AG20443 (cell line): ENCODE data around the gene RFT1.

Experiments
- DNase-seq: peaks from one replicate; pipeline ENCODE4 v3.0.0; 2012; ENCODE audit warnings: low spot score, mixed read lengths

The RFT1 gene

DNA sequence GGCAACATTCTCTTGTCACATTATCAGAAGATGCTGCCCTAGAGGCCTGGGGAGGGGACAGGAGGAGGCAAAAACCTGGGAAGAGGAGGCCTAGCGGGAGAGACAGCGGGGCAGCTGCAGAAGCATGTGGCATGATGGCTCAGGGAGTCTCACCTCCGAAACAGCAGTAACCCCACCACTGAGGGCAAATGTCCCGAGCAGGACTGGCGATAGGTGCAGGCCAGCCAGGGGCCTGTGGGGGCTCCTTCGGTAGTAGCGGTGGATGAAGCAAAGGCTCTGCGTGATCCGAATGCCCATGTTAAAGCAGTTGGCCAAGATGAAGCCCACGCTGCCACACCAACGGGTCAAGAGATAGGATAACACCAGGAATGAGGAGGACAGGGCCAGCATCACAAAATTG is 38.0 kb downstream of the RFT1 start:
- no peak for DNase-seq

DNA sequence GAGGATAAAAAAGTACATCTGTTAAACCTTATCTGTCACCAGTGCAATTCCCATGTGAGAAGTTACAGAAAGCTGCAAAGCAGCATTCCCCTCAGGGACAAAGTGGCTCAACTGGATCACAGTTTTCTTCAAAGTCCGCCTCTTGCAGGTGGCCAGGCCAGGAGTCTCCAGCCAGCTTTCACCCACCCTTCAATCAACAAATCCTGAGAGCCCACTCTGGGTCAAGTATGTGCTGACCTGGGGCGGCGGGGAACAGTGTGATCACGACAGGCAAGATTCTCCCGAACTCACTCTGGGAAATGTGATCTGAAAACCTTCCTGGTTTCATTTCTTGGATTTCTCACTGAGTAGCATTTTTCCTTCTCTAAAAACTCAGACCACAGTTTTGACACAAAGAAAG is 39.2 kb downstream of the RFT1 start:
- DNase-seq: no peak

DNA sequence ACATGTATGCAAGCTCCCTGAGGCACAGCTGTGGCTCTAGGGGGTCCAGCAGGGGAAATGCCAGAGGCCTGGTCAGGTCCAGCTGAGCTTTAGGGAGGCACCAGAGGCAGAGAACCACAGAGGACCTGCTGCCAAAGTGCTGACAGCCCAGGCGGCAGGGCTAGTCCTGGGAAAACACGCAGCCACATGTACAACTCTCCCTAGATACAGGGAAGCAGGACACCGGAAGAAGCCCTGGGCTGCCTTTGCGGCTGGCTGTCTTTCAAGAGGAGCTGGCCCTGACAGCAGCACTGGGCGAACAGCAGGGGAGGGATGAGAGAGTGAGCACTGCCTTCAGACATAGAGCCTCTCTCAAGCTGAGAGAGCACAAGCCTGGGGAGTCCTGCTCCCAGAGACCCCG is 40.7 kb downstream of the RFT1 start:
- no peak for DNase-seq

DNA sequence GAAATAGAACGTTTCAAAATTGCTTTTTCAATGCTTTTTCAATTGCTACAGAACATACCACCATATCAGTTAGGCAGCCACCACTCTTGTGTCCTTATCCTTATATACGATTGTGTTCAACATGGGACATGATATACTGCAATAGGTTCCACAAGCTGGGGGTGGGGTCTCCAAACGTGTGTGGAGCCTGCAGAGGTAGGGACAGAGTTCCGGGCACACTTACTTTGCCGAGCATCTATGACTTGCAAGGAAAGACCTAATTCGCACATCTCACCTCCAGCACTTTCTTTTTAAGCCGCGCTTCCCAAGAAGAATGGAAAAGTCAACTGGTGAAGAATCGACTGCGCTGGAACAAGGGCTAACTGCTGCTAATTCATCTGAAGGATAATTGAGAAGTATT is 44.8 kb downstream of the RFT1 start:
- DNase-seq: no peak

DNA sequence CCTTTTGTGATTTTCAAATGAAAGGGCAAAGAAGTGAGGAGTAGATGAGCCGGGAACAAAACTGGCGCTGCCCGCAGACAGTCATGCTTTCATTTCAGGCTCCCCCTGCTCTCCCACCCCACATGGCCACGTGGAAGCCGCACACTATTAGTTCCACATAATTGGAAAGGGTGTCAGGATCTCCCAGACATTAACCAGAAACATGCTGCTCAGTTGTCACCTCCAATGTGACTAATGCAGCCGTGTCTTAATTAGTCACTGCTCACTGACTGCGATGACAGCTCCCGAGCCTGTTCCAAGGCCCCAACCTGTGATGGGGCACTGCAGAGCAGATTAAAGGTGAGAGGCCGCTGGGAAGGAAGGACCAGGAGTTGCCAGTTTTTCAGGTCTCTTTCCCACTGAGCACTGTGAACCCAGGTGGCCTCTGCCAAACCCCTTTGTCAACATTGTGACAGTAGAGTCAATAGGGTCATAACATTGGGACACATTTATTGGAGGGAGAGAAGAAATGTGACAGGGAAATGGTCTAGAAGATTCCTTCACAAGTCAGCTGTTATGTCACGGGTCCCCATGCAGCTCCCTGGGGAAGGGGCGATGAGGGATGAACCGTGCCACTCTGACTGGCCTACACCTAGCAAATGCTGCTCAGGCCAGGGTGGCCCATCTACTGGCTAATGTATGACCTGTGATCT is 45.8 kb downstream of the RFT1 start:
- no peak for DNase-seq

DNA sequence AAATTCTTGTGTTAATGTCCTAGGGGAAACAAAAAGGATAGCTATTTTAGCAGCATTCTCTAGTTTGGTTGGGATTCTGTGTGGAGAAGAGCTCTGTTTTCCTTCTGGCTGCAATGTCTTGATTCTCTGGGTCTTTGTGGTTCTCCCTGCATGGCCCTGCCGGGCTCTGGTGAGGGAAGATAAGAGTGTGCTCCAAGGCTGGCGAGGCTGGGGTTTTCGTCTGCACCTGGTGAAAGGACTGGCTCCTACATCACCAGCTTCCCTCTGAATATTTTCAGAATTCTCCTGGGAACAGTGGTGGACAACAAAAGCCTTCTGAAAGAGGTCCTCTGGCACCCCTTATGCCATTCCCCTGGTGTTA is 46.3 kb downstream of the RFT1 start:
- no peak for DNase-seq

DNA sequence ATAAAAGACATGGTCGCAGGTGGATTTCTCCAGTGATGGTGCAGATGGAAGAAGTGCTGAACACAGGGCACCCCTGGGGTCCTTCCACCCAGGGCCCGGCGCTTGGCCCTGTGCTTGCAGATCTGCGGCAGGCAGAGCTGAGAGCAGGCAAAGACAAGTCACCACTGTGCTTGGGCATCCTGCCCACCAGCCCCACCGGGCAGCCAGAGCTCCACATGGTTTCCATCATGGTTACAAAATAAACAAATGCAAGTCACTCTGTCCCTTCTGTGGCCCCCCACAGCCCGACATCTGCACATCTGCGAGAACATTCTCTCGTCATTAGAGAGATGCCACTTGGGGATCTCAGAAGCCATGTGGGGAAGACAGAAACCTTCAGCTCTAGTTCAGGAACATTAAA is 46.7 kb downstream of the RFT1 start:
- DNase-seq: peak; percentile 86

DNA sequence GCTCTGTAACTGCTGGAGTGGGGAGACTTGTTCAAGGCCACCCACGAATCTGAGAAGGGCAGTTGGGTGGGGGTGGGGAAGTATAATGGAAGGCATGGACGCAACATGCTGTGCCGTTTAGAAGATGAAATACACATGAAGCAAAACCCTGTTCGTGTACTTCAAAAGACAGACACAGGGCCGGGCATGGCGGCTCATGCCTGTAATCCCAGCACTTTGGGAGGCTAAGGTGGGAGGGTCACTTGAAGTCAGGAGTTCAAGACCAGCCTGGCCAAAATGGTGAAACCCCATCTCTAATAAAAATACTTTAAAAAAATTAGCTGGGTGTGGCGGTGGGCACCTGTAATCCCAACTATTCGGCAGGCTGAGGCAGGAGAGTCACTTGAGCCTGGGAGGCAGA is 47.5 kb downstream of the RFT1 start:
- DNase-seq: no peak

DNA sequence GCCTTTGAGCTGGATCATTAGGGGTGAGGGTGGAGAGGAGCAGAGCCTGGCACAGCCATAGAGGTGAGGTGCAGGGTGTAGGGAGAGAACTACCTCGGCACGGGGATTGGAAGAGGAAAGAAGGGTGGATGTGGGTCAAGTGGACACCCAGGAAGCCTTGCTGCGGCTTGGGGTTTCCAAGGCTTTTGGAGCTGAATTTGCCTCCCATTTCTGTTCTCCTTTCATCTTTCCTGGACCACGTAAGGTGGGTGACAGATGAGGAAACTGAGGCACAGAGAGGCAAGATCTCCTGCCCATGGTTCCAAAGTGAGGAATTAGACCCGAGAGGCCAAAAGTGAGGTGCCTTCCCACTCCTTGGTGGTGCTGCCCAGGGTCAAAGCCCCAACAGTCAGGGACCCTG is 48.9 kb downstream of the RFT1 start:
- DNase-seq: no peak

DNA sequence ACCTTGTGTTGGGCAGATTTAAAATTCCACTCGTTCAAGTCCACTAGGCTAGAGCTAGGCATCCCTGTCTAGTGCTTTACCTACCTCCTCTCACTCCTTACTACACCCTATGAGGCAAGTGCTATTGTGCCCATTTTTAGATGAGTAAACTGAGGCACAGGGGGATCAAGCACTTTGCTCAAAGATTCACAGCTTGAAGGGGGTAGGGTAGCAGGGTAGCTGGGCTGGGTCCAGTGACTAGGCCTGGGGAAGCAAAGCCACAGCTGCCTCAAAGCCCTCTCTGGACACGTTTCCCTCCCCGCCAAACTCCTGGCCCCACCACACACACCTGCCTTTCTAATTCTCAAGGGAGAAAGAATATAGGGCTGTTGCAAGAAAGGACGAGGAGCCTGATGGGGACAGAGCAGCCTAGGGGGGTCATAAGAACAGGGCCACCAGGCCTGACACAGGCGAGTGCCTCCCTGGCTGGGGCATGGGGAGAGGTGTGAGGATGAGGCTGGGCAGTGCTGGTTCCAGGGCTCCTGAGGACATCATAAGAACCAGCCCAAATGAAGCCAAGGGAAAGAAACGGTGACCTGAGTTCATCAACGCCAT is 49.5 kb downstream of the RFT1 start:
- DNase-seq: no peak

DNA sequence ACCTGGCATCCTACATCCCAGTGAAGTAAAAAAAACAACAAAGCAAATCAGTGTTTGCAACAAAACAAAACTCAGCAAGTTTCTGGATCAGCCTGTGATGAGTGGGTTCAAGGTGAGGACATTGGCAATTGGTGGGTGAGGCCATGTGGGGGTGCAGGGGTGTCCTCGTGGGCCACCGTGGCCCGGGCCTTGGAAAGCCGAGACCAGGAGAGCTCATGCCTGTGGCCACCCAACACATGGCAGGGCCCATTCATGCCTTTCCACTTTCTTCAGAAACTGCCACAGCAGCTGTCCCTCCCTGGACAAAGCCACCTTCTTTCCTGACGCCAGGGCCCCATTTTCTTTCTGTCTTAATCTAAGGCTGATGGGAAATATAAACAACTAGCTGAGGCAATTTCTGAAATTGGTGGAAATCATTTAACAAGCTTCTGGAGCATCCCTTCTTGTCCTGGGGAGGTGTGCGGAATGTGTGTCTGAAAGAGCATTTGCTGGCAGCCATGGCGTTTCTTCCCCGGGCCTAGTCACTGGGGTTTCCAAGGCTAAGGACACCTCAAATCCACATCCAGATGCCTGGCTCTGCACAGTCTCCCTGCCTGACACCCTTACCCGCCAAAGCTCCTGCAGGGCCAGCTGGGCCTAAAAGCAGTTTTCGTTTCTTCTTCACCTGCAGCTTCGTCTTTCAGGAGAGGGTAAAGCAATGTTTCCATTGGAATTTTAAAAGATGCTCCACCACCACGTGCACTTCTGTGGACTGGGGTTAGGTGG is 50.3 kb downstream of the RFT1 start:
- no peak for DNase-seq

DNA sequence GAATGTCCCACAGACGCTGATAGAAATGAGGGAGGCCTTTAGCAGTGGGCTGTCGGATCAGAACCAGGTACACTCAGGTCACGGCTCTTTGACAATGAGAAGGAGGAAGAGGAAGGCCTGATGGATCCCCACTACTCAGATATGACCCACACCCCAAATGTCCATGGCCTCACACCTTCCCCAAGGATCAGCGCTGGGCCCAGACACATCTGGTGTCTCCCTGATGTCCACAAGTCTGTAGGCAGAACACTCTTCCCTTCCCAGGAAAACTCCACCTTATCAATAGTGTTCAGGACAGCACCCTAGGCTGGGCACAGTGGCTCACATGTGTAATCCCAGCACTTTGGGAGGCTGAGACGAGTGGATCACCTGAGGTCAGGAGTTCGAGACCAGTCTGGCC is 51.1 kb downstream of the RFT1 start:
- DNase-seq: no peak

DNA sequence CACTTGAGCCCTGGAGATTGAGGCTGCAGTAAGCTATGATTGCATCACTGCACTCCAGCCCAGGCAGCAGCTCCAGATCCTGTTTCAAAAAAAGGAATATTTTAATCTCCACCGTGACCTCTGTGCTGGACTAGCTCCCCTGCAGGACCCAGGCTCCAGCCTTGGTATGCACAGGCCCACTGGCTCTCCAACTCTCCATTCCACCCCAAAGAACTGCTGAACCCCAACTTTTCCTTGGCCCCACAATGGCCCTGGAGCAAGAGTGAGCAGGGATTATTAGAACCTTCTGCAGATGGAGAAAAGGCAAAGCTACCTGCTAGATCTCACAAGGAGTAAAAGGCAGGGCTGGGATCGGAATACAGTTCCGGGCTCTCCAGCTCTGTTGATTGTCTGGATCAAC is 51.6 kb downstream of the RFT1 start:
- DNase-seq: no peak

DNA sequence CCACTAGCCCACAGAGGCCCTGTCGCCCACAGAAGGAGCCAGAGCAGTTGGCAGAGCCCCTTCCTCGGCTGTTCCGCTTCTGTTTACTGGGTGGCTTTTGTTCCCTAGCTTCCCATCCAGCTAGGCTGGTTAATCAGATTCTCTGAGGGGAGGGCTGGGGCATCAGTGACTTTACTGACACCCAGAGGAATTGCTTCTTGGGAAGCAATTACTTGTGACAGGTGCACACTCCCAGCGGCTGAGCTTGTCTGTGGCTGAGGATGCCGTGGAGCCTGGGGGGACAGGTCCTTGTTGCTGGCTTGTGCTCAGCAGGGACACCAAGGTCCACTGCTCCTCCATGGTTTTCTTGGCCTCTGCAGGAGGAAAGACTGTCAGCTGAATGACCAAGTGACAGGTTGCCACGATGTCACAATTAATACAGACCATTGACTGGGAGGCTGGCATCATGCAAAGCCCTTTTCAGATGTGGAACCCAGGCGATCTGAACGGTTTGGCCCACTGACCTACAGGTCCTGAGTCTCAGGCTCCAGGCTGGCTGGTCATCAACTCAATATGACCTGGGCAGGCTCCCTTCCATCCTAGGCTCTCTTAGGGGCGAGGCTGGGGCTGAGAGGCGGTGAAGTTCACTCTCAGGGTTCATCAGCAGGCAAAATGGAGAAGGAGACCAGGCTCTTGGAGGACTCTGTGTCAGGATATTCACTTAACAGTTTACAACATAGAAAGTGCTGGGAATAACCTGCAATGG is 52.6 kb downstream of the RFT1 start:
- no peak for DNase-seq

DNA sequence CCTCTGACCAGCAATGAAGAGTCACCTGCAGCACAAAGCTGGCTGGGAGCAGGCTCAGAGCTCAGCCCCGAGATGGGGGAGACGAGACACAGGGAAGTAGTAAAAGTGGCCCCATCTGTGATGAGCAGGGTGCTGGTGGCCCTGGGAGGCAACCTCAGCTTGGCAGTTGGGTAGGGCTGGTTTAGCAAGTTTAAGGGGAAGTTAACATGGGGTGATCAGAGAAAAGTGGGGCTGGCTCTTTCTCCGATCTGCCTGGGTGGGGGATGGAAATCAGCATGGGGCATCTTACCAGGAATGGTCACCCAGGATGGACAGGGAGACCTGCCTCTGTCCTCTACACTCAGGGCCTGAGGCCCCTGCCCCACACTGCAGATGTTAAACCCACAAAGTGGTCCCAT is 54.5 kb downstream of the RFT1 start:
- no peak for DNase-seq

DNA sequence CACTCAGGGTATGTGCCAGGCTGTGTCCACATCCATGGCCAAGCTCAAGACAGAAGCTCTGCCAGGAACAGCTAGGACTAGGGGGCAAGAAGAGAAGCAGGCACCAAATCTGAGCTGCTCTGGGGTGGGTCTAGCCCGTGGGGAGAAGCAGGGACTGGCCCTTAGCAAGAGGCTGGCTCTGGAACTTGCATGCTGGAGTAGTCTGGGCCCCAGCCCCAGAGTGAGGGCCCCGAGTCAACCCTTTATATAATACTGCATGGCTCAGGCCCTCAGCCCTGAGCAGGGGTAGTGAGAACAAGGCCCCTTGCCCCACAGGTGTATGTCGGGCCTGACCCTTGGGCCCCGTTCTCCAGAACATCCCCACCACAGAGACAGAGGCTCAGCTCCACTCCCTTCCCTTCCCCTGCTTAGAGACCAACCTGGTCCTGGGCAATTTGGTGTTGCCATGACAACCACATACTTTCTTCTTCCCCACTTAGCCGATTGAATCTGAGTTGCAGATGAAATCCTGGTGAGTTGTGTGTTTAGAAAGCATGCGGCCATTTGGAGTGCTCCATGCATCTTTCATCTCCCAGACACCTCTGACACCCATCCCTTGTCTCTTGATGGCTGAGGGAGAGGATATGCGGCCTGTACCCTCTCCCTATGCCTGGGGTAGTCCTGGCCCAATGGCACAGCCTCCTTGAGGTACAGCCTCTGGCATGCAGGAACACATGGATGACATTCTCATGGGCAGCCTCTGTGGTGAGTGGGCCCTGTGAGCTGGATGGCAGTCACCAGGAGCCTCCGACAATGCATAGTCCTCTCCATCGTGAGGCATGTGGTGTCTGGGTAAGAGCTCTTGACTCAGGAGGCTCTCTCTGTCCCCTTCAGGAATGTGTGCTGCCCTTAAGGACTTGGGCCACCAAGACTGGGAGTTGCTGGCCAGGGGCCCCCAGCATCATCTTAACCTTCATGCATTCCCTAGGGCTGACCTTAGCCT is 55.2 kb downstream of the RFT1 start:
- DNase-seq: no peak

DNA sequence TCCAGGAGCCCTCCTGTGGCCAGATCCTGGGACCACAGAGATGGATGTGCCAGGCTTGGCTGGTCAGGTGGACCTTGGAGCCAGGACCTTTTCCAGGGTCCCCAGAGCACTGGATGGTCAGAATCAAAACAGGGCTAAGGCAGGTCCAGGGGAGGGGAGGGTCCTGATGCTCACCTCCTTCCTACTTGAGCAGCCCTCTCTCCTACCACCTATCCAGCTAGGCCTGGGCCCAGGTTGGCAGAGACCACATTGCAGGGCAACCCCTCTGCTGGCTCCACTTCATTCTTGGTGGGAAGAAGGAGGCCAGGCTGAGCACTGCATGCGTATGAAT is 55.9 kb downstream of the RFT1 start:
- no peak for DNase-seq

DNA sequence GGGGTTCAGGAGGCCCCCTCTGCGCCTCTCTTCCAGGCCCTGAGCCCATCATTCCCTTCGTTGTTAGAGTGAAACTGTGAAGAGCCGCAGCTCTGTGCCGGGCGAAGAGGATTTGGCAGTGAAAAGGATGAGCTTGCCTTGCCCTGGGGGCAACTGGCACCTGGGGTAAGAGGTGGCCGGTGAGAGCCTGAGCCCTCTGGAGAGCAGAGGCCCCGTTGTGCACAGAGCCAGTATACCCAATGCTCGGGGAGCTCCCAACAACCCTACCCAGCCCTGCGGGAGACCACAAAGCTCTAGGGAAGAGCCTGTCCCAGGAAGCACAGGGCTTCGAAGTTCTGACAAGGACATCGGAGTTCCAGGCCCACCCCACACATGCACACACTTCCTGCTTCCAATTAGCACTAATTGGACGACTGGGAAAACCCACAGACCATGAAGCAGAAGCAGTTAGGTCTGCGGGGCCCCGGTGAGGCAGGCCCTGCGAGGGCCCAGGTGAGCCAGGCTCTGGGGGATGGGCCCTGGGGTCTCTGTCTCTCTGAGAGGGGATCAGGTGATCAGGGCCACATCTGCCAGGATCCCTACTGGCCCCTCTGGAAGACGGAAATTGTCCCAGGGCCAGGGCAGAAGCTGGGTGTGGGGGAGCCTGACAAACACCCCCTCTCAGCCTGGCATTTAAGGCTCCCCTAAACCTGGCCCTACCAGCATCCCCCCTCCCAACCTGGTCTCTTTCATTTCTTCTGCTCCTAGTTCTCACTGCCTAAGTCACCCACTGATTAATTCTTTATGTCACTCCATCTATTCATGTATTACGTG is 56.5 kb downstream of the RFT1 start:
- no peak for DNase-seq

DNA sequence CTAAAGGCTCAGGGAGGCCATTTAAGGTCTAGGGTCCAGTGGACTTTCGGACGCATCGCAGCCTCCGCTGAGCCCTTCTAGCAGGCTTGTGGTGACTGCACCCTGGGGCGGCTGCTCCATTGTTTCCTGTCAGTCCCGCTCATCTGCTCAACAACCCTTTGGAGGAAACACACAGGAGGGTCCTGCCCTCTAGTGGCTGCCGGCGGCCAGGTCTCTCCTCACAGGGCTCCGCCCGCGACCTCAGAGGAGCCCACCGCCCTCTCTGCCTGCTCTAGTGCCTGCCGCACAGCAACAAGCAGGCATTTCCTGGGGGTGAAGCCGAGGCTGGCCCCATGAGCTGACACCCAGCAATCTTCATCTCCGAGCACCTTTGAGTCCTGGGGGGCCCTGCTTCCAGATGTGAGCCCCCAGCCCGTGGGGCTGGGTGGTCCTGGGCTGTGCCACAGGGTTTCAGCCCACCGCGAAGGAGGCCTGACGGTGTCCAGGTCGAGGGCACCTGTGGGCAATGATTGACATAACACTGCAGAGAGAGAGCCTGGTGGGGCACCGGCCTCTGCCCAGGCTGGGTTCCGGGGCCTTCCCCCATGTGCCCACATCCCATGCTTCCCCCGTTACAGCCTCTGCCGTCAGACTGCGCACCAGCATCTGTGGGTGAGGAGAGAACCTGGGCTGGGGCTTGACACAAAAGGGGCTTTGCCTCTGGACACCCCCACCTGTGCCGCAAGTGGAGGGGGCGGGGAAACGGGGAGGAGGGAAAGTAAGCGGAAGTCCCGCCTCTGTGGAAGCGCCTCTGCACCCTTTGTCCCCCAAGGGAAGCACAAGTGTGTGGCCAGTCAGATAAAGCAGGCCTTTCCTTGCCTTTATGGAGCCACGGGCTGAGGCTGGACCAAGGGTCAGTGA is 57.3 kb downstream of the RFT1 start:
- DNase-seq: peak; percentile 90

DNA sequence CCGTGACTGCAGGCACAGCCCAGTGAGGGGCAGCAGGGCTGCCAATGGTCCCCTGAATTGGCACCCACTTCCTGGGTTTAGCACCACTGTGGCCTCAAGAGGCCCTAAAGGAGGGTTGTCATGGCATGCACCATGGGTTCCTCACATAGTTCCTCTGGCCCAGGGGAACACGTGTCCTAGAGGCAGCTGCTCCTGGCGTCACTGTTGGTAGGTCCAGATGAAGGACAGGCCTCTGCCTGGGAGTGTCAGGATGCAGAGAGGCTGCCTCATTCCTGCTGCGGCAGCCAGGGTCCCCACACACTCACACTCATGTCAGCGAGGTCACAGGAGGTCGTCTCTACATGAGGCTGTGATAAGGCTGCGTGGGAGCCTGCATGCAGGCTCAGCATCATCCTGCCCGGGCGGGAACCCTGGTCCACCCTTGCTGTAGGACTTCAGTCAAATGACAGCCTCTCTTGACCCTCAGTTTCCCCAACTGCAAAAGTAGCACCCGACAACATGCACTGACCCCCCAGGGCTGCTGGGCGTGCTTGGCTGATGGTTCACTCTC is 58.3 kb downstream of the RFT1 start:
- no peak for DNase-seq
